HG03521 (cell line): ENCODE results near the gene SKIDA1.

ENCODE experiments used
- ATAC-seq: cut with Tn5 transposase; IDR thresholded peaks from one replicate; pipeline ENCODE4 v1.9.1; 2021; ENCODE audit warnings: mild to moderate bottlenecking, moderate library complexity; ENCODE audit not compliant: unreplicated experiment

Gene SKIDA1

GRCh38 chr10:21517134-21518031 lies 8.1 kb downstream of the SKIDA1 start:
- peak; percentile 54 for ATAC-seq

GRCh38 chr10:21516242-21517131 lies 9.0 kb downstream of the SKIDA1 start:
- ATAC-seq, result peak; percentile 49

DNA sequence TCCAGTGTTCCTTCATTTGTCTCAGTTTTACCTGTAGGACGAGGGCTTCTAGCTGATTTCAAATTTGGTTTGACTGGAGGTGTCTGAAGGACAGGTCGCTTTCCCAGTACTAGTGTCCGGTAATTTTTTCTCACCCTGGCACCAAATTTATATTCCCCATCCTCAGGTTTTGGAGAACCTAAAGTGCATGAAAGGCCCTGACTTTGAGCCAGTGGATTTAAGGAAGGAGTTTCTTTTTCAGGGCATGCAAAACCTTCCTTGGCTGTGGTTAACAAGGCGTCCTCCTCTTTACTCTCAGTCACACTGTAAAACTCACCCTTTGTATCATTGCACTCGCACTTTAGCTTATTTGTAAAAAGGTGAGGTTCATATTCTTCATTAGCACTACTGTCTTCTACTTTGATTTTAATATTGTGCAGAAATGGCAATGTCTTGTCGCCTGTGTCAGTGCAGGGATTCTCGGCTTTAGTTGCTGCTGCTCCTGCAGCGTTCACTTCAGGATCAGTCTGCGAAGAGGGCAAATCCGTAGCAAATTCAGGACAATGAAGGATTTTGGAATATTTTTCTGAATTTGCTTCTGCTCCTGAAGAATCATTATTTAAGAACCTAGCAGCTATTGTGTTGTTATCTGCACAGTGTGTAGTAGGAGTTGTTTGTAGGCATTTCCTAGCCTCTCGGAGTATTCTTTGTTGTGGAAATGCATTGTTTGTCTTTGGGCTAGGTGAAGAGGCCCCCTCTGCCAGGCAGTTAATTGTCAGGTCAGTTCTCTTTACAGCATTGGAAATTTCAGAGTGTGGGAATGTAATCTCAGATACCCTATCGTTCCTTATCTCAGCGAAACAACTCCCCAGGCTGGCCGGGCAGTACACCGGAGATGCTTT lies 9.9 kb downstream of the SKIDA1 start:
- no peak for ATAC-seq

GRCh38 chr10:21514818-21515351 lies 10.6 kb downstream of the SKIDA1 start:
- no peak for ATAC-seq

- ATAC-seq, result no peak
These were observed 11.2 kb downstream of the SKIDA1 start for GRCh38 chr10:21514129-21514817.

GRCh38 chr10:21513405-21513788 lies 12.1 kb downstream of the SKIDA1 start:
- ATAC-seq, result no peak

GRCh38 chr10:21512573-21513404 lies 12.7 kb downstream of the SKIDA1 start:
- no peak for ATAC-seq

DNA sequence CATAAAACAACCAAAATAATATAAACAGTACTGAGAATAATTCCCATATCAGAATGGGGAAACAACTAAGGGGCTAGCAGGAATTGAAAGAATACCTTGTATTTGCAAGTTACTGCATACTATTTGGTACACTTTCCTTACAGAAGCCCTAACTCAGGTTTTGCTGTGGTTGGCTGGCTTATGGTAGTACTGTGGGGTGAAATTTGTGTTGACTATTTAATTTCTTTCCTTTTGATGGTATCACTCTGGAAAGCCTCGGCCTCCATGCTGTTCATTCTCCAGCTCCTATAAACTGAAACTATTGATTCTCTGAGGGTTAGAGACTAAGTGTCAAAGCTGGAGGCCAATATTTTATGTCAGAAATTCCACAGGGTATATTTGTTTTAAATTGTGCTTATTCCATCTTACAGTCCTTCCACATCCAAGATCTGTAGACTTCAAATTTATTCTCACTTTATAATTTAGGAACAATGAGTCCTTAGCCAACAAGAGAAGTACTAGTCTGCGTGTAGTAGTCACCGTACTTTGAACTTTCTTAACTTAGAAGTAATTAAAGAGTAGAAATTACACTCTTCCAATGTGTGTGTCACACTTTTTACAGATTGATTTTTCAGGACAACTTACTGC lies 13.4 kb downstream of the SKIDA1 start:
- ATAC-seq, result no peak

DNA sequence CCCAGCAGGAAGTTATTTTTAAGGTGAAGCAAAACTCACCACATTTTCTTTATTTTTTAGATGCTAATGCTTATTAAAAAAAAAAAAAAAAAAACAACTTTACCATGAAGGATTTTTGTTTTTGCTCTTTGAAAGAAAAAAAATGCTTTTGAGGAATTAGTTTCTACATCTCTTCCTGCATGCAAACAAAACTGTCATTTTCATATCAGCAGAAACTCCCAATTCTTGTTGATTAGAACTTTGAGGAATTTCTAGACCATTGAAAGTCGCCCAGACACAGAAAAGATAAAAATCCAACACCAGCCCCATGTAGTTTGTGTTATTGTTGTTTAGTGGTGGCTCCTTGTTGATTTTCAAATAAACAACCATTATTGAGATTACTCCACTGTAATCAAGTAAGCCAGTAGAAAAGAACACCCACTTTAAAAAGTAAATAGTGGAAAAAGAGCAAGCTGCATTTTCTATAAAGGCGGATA lies 14.3 kb downstream of the SKIDA1 start:
- no peak for ATAC-seq

DNA sequence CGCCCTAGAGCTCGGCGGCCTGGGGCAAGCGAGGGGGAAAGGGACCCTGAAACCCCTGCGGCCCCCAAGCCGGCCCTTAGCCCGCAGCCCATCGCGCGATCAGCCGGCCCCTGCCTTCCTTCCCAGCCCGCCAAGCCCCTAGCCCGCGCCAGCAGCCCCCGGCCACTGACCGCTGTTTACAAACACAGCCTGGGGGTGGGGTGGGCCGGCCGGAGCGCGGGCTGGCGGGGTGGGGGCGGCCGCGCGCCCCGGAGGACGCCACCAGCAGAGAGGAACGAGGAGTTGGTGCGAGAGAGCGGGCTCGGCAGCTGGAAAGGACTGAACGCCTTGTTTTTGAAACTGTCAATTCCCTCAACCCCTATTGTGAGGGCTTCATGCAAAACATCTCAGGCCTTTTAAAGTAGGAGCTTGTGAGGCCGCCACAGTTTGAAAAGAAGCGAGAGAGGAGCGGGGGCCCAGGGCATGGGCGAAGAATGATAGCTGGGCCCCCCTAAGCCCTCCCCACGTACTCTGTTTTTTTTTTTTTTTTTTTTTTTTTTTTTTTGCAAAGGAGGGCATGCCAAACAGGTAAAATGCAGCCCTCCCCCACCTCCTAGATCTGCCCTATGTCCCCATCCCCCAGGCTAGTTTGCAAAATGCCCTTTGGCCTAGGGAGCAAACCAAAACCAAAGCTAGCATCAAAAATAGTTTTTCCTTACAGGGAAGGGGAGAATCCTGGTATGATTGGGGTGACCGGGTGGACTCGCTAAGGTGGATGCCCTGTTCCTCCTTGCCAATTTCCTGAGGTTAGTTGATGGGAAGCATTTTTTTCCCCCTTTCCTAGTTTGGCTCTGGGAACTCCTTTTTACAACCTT lies 15.0 kb downstream of the SKIDA1 start:
- no peak for ATAC-seq

- ATAC-seq, result no peak
These were observed 15.9 kb downstream of the SKIDA1 start for GRCh38 chr10:21509341-21510240.

GRCh38 chr10:21508706-21509331 lies 16.7 kb downstream of the SKIDA1 start:
- ATAC-seq, result no peak

DNA sequence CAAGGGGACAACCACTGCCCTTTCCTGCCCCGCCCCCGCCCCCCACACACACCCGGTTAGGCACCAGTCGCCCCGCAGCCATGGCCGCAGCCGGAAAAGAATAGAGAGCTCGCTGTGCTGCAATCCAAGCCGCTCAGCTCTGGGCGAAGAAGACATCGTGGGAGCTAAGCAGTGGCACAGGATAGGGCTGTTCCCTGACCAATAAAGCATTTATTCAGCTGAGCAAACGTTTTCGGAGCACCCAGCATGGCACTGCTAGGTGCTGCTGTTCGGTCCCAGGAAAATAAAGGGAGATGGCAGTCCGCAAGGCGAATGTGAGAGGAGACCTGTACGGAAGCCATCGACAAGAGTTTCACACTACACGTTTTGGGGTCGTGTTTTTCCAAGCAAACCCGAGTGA lies 18.3 kb downstream of the SKIDA1 start:
- no peak for ATAC-seq

DNA sequence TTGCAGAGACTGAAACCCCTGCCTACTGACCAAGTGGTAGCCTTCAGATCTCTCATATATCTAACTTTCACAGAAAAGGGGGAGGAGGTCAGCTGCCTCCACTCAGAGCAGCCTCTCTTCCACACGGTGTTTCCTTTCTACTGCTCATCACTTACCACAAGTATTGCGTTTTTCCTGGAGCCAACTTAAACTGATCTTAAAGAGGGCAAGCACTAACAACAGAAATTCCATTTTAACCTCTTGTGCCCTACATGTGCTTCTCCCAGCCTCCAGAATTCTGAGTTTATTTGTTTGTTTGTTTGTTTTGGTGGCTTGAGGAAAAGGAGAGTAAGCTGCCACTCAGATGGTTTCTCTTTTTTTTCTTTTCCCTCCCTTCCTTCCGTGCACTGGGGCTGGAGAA lies 19.1 kb downstream of the SKIDA1 start:
- ATAC-seq, result no peak

DNA sequence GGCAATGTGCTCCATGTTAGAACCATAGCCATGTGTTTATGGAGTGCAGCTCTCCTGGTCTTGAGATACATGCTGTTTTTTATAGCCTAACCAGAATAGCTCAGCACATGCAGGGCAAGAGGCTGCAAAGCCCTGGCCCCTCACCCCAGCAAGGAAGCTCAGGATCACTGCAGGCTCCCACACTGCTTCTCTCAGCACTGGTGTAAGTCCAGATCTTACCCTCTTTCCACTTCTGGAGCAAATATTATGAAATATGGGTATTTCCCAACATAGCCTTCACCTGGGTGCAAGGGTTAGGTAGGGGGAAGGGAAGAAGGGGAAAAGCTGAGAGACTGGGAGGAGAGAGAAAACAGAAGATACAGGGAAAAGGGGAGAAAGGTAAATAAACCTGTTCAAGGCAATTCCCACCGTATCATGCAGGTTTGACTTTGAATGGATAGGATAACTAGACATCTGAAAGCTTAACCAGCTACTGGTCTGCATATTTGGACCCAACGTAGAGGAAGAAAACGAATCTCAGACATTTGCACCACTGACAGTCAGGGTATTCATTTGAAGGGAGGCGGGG lies 19.7 kb downstream of the SKIDA1 start:
- ATAC-seq, result no peak

GRCh38 chr10:21503542-21503941 lies 21.9 kb downstream of the SKIDA1 start:
- no peak for ATAC-seq
